PFSK-1 (cell line): Measurements from ENCODE around the gene PKM.

Source experiments
- FOXP2 ChIP-seq: optimal IDR thresholded peaks from 2 replicates; pipeline ENCODE3; 2011; ENCODE audit warnings: borderline replicate concordance, control low read depth, inconsistent platforms; ENCODE audit not compliant: insufficient read depth; ENCODE audit errors: extremely low read length, extremely low read depth
- POLR2AphosphoS5 ChIP-seq: IDR thresholded peaks from 2 replicates; pipeline ENCODE4 v1.6.1; 2012; ENCODE audit warnings: low read depth, mild to moderate bottlenecking, control low read depth, low read length, moderate library complexity
- REST ChIP-seq, 2 experiments: IDR thresholded peaks; 2 replicates each; pipeline versions ENCODE4 v1.6.1 to v1.8.0; 2011 to 2012; ENCODE audit warnings: low read depth in 2 of 2, low read length in 2 of 2, control low read depth in 1 of 2, inconsistent platforms in 1 of 2, mild to moderate bottlenecking in 1 of 2, moderate library complexity in 1 of 2; ENCODE audit not compliant: insufficient read depth in 1 of 2
- SIN3A ChIP-seq: IDR thresholded peaks from 2 replicates; pipeline ENCODE4 v1.6.1; 2012; ENCODE audit warnings: mild to moderate bottlenecking, low read length, moderate library complexity, borderline replicate concordance; ENCODE audit not compliant: insufficient read depth
- TAF1 ChIP-seq: IDR thresholded peaks from 2 replicates; pipeline ENCODE4 v1.6.1; 2012; ENCODE audit warnings: low read length, control low read depth, borderline replicate concordance; ENCODE audit not compliant: insufficient read depth

- TF ChIP-seq REST (IDR thresholded peaks at IDR 0.05; ENCODE audit: insufficient read depth in 1 of 2, low read depth in 2 of 2, low read length in 2 of 2): no peak
- no peak for TF ChIP-seq SIN3A
- TF ChIP-seq POLR2AphosphoS5: no peak
- TF ChIP-seq TAF1: no peak
- no peak for TF ChIP-seq FOXP2
These were observed 62.7 kb downstream of the PKM start for GRCh38 chr15:72168131-72168807.
